ENCODE results near the gene DIP2B. TPM values are rescaled to one million over a fixed set of nuclear protein-coding genes. Genes with fewer than 3 reads are reported as not detected.
"Not testable (repeated sequence)": the region's sequence is repeated elsewhere in the genome, so short reads cannot be mapped to it uniquely, and the experiment has no call there.

DIP2B gene
- total and polyA plus RNA-seq, 12 donors: 3.4 to 46.6 (median 25.0) TPM

DNA sequence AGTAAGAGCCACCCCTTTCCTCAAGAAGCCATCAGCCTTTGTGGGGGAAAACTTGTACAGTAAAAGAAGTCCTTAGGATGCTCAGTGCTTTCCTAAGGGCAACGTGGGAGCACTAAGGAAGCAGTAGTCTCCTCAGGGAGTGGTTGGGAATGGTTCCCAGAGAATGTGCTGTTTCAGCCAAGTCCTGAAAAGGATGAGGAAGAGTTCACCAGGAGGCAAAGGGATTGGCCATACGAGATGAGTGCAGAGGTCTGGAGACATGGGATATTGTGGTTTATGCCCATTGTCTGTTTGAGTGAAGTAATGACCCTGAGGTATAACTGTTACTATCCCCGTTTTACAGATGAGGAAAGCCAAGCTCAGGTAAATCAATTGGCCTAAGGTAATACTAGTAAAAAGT, 173.1 kb downstream of the DIP2B start:
- DNase-seq: no peak
- no peak for TF ChIP-seq POLR2A (IDR thresholded peaks at IDR 0.05)
- TF ChIP-seq, protein P1, sequence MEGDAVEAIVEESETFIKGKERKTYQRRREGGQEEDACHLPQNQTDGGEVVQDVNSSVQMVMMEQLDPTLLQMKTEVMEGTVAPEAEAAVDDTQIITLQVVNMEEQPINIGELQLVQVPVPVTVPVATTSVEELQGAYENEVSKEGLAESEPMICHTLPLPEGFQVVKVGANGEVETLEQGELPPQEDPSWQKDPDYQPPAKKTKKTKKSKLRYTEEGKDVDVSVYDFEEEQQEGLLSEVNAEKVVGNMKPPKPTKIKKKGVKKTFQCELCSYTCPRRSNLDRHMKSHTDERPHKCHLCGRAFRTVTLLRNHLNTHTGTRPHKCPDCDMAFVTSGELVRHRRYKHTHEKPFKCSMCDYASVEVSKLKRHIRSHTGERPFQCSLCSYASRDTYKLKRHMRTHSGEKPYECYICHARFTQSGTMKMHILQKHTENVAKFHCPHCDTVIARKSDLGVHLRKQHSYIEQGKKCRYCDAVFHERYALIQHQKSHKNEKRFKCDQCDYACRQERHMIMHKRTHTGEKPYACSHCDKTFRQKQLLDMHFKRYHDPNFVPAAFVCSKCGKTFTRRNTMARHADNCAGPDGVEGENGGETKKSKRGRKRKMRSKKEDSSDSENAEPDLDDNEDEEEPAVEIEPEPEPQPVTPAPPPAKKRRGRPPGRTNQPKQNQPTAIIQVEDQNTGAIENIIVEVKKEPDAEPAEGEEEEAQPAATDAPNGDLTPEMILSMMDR (IDR thresholded peaks at IDR 0.05): no peak
- H3K27me3 ChIP-seq: no peaks in the 10 kb centered on the region
- WGBS, 4 donors: 63 to 76% (median 70%) methylated on average over 3 of the region's 3 CpGs
- intact Hi-C loops (cut with DNase I): no loop called here
- H3K27ac ChIP-seq: no peak overlapping the region
- no peak overlapping the region for H3K4me3 ChIP-seq
- H3K4me1 ChIP-seq (replicated peaks in 1 of 2): no peaks in the 10 kb centered on the region
- no peaks in the 10 kb centered on the region for H3K9me3 ChIP-seq (replicated peaks in 1 of 3)
- peaks cover 0 to 24% of the 10 kb centered on the region in 2 donors for H3K36me3 ChIP-seq (replicated peaks in 1 of 2)

DNA sequence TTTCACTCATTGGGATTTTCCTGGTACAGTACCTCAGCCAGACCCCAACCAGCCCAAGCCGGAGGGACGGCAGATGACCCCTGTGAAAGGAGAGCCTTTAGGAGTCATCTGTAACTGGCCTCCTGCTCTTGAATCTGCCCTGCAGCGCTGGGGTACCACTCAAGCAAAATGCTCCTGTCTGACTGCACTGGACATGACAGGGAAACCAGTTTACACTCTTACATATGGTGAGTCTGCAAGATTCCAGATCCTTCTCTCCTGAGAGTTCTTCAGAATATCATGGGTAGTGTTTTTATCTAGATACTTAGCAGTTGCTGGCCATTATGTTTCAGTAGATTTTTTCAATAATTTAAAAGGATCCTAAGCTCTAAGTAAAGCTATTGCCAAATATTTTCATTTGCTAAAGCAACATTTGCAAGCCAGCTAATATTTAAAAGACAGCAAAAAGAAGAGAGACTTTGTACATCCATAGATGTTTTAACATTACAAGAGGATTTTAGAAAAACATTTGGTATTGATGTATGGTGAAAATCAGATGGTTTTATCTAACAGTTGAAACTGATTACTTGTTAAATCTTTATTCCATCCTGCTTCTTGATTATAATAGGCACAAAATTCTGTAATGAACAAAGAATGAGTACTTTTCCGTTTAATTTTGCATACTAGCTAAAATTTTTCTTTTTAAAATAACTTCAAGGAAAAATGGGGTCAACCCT, 174.0 kb downstream of the DIP2B start:
- H3K36me3 ChIP-seq (replicated peaks in 1 of 2): peaks cover 0 to 24% of the 10 kb centered on the region in 2 donors
- DNase-seq: no peak
- intact Hi-C loops (cut with DNase I): no loop called here
- H3K27ac ChIP-seq: no peak overlapping the region
- TF ChIP-seq POLR2A (IDR thresholded peaks at IDR 0.05): no peak
- TF ChIP-seq, protein P1 (IDR thresholded peaks at IDR 0.05): no peak
- no peak overlapping the region for H3K4me3 ChIP-seq
- WGBS, 4 donors: 74 to 91% (median 86%) methylated on average over 4 of the region's 4 CpGs
- H3K4me1 ChIP-seq (replicated peaks in 1 of 2): no peaks in the 10 kb centered on the region
- H3K9me3 ChIP-seq (replicated peaks in 1 of 3): no peaks in the 10 kb centered on the region
- H3K27me3 ChIP-seq: no peaks in the 10 kb centered on the region

DNA sequence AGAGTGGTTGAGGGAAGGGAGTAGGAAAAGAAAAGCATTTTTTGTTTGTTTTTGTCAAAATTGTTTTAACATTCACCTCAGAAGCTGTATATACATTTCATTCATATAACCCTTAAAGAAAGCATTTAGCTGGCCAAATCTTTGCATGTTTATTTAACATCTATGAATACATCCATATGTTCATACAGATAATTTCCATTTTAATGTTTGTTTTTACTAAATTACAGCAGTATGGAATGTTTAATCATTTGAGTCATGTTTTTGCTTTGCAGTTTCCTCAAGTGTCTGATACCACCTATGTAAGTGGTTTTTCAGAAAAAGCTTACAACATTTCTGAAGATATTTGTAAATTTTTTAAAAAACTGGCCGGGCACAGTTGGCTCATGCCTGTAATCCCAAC, 174.8 kb downstream of the DIP2B start:
- H3K4me1 ChIP-seq (replicated peaks in 1 of 2): no peaks in the 10 kb centered on the region
- no peak overlapping the region for H3K27ac ChIP-seq
- DNase-seq: no peak
- TF ChIP-seq, protein P1 (IDR thresholded peaks at IDR 0.05): no peak
- TF ChIP-seq POLR2A (IDR thresholded peaks at IDR 0.05): no peak
- peaks cover 0 to 20% of the 10 kb centered on the region in 2 donors for H3K36me3 ChIP-seq (replicated peaks in 1 of 2)
- WGBS, 4 donors: 94 to 100% (median 97%) methylated on average over 1 of the region's 1 CpG
- H3K4me3 ChIP-seq: no peak overlapping the region
- intact Hi-C loops (cut with DNase I): no loop called here
- no peaks in the 10 kb centered on the region for H3K9me3 ChIP-seq (replicated peaks in 1 of 3)
- H3K27me3 ChIP-seq: no peaks in the 10 kb centered on the region

DNA sequence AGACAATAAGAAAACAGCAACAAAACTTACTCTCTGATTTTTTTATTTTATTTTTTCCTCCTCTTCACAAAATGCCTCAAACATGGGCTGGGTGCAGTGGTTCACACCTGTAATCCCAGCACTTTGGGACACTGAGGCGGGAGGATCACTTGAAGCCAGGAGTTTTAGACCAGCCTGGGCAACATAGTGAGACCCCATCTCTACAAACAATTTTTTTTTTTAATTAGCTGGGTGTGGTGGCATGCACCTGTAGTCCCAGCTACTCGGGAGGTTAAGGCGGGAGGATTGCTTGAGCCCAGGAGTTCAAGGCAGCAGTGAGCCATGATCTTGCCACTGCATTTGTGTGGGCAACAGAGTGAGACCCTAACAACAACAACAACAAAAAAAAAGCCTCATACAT, 176.3 kb downstream of the DIP2B start:
- H3K4me1 ChIP-seq (replicated peaks in 1 of 2); H3K4me3 ChIP-seq; H3K27me3 ChIP-seq; intact Hi-C loops (cut with DNase I); DNase-seq; H3K27ac ChIP-seq; H3K9me3 ChIP-seq (replicated peaks in 1 of 3): not testable (repeated sequence)
- 98 to 100% (median 99%) methylated on average over 3 of the region's 3 CpGs for WGBS, 4 donors
- peaks cover 0 to 10% of the 10 kb centered on the region in 2 donors for H3K36me3 ChIP-seq (replicated peaks in 1 of 2)

DNA sequence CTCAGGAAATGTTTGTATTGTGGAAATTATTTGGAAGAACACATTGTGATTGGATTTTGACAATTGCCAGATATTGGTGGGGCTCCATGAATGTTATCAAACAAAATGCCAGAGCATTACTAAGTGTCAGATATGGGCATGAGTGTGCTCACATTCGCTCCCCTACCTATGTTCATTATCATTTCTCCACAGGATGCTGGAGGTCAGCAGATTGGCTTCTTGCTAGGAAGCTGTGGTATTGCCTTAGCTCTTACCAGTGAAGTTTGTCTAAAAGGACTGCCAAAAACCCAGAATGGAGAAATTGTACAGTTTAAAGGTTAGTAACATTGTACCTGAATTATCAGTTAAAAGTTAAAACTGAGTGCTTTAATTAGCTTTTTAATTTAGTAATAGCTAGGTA, 180.9 kb downstream of the DIP2B start:
- Histone ChIP-seq H3K4me1 (replicated peaks in 1 of 2) (peaks cover 0 to 4% of the 10 kb centered on the region in 2 donors), H3K27ac (no peak overlapping the region), H3K27me3 (no peaks in the 10 kb centered on the region), H3K9me3 (replicated peaks in 1 of 3) (no peaks in the 10 kb centered on the region), H3K36me3 (replicated peaks in 1 of 2) (peaks cover 0 to 22% of the 10 kb centered on the region in 2 donors), H3K4me3 (no peak overlapping the region)
- 64 to 92% (median 87%) methylated on average over 1 of the region's 1 CpG for WGBS, 4 donors
- TF ChIP-seq, protein P1 (IDR thresholded peaks at IDR 0.05): no peak
- TF ChIP-seq POLR2A (IDR thresholded peaks at IDR 0.05): no peak
- intact Hi-C loops (cut with DNase I): no loop called here
- no peak for DNase-seq

Measured in adrenal gland (tissue), 12 donors.